M059J (cell line): Measurements from ENCODE around the gene VPS18. TPM values are rescaled to one million over a fixed set of nuclear protein-coding genes. Genes with fewer than 3 reads are reported as not detected.

ENCODE experiments used
- DNase-seq: peaks from one replicate; pipeline ENCODE4 v3.0.0-alpha.2; 2012; ENCODE audit warnings: low read depth
- total RNA-seq: library from RNA; depleted of rRNA; stranded (reverse); fragments of >200 nt; shearing (Covaris generic); gene quantifications from 2 replicates; pipeline ENCODE4 v1.2.3, GENCODE V29; 2014

The VPS18 gene
- total RNA-seq, 1 experiment from 2014 or later, result 29.9 TPM

DNA sequence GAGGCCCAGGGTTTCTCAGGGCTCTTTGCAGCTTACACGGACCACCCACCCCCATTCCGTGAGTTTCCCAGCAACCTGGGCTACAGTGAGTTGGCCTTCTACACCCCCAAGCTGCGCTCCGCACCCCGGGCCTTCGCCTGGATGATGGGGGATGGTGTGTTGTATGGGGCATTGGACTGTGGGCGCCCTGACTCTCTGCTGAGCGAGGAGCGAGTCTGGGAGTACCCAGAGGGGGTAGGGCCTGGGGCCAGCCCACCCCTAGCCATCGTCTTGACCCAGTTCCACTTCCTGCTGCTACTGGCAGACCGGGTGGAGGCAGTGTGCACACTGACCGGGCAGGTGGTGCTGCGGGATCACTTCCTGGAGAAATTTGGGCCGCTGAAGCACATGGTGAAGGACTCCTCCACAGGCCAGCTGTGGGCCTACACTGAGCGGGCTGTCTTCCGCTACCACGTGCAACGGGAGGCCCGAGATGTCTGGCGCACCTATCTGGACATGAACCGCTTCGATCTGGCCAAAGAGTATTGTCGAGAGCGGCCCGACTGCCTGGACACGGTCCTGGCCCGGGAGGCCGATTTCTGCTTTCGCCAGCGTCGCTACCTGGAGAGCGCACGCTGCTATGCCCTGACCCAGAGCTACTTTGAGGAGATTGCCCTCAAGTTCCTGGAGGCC is 5.4 kb downstream of the VPS18 start:
- DNase-seq, result no peak

DNA sequence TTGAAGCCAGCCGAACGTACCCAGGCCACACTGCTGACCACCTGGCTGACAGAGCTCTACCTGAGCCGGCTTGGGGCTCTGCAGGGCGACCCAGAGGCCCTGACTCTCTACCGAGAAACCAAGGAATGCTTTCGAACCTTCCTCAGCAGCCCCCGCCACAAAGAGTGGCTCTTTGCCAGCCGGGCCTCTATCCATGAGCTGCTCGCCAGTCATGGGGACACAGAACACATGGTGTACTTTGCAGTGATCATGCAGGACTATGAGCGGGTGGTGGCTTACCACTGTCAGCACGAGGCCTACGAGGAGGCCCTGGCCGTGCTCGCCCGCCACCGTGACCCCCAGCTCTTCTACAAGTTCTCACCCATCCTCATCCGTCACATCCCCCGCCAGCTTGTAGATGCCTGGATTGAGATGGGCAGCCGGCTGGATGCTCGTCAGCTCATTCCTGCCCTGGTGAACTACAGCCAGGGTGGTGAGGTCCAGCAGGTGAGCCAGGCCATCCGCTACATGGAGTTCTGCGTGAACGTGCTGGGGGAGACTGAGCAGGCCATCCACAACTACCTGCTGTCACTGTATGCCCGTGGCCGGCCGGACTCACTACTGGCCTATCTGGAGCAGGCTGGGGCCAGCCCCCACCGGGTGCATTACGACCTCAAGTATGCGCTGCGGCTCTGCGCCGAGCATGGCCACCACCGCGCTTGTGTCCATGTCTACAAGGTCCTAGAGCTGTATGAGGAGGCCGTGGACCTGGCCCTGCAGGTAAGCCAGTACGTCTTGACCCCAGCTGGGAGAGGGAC is 6.2 kb downstream of the VPS18 start:
- no peak for DNase-seq

DNA sequence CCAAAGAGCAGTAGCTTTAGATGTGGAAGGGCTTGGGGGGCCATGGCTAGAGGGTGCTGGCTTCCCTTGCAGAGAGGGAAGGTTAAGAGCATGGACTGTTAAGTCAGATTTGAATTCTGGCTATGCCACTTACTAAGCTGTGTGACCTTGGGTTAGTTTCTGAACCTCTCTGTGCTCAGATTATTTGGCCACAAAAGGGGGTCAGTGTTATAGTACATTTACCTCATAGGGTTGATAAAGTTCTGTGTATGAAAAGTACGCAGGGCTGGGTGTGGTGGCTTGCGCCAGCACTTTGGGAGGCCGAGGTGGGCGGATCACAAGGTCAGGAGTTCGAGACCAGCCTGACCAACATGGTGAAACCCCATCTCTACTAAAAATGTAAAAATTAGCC is 6.8 kb downstream of the VPS18 start:
- no peak for DNase-seq

DNA sequence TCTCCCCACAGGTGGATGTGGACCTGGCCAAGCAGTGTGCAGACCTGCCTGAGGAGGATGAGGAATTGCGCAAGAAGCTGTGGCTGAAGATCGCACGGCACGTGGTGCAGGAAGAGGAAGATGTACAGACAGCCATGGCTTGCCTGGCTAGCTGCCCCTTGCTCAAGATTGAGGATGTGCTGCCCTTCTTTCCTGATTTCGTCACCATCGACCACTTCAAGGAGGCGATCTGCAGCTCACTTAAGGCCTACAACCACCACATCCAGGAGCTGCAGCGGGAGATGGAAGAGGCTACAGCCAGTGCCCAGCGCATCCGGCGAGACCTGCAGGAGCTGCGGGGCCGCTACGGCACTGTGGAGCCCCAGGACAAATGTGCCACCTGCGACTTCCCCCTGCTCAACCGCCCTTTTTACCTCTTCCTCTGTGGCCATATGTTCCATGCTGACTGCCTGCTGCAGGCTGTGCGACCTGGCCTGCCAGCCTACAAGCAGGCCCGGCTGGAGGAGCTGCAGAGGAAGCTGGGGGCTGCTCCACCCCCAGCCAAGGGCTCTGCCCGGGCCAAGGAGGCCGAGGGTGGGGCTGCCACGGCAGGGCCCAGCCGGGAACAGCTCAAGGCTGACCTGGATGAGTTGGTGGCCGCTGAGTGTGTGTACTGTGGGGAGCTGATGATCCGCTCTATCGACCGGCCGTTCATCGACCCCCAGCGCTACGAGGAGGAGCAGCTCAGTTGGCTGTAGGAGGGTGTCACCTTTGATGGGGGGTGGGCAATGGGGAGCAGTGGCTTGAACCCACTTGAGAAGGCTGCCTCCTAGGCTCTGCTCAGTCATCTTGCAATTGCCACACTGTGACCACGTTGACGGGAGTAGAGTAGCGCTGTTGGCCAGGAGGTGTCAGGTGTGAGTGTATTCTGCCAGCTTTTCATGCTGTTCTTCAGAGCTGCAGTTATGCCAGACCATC is 8.6 kb downstream of the VPS18 start:
- DNase-seq, result no peak

DNA sequence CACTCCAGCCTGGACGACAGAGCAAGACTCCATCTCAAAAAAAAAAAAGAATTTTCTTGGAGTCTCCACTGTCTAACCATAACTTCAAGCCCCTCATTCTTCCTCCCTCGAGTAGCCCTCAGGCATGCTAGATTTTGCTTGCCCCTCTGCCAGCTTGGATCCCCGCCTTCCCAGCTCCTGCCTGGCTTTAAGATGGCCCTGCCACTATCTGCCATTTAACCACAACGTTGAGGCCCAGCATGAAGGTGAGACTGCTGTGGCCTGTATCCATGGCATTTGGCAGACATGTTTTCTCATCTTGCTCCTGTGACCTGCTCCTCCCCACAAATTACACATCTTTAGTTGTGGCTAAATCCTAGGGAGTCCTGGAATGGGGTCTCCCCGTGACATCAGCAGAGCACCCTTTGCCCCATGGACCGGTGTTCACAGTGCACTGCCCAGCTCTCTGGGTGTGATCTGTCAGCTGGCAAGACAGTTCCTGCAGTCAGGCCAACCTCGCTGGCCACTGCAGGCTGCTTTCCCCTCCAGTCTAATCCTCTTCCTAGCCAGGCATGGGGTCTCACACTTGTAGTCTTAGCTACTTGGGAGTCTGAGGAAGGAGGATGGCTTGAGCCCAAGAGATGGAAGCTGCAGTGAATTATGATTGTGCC is 10.4 kb downstream of the VPS18 start:
- DNase-seq, result no peak

DNA sequence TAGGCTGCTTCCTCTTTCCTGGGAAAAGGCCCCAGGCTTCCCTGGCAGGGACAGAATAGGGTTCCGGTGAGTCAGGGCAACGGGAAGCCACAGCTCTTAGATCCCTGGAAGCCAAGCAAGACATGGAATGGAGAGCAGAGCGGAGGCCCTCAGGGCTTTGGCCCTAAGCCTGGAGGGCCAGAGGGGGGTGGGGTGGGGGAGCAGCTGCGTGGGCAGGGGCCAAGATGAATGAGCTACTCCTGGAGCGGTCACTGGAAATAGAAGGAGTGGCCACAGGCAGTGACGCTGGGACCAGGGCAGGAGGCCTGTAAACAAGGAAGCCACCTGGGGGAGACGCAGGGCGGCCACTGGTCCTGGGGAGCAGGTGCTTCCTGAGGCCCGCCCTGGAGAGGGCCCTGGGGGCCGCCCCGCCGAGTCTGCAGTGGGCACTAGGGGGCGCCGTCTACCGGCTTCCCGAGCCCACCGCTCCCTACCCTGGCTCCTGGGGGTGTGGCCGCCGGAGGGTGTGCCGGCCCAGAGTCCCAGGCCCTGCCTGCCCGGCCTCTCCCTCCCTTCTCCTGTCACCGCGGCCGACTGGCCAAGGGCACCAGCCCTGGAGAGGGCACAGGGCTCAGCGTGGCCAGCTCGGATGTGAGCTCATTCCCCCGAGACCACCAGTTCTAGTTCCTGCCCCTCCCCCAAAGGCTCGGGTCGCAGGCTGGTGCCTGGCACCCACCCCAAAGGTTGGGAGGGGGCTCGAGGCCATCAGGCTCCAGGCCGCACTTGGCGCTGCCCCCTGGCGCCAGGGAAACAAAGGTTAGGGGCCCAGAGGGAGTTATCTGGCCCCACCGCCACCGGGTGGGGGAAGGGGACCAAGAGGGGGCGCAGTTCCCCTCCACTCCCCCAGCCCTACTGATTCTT is 12.1 kb downstream of the VPS18 start:
- peak; percentile 97 for DNase-seq

DNA sequence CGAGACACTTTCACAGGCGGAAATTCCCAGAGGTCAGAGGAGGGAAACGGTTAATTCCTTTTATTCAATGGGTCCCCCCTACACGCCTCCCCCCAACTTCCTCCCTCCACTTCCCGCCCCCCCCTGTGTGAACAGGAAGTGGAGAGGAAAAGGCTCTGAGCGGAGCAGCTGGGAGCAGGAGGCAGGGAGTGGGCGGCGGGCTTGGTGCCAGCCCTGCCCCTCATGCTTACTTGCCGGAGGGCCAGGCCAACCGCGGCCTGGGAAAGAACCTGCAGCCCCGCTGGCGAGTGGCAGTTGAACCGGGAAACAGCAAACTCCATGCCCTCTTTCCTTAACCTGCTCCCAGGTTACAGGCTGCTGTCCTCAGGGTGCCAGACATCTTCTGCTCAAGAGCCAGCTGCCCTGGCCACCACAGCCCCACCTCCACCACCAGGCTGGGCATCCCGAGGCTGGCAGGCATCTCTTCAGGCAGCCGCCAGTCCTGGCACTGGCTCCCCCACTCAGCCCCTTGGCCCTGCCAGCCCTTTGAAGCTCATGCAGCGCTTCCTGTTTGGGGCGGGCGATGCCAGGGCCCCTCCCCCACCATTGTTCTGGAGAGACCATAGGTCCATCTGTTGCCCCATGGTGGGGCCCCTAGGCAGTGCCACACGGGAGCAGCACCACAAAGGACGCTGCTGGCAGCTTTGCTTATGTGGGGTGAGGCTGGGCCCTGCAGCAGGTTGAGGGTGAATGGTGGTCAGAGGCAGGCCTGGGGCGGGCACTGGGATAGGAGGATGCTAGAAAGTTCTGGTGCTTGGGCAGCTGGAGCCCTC is 12.9 kb downstream of the VPS18 start:
- no peak for DNase-seq

DNA sequence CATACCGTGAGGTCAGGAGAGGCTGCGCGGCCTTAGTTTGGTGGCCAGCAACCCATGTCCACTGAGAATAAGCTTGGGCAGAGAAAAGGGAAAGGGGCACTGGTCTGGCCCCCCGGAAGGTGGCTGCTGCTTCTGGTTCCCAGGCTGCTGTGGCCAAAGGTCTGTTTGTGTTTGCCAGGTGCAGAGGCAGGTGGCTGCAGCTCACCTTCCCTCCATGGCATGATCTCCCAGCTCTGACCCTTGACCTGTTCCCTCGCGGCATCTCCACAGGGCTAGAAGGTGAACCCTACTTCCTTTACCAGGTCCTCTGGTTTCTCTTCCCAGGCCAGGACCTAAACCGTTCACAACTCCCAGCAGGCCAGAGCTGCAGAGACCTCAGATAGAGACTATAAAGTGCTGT is 13.8 kb downstream of the VPS18 start:
- no peak for DNase-seq

DNA sequence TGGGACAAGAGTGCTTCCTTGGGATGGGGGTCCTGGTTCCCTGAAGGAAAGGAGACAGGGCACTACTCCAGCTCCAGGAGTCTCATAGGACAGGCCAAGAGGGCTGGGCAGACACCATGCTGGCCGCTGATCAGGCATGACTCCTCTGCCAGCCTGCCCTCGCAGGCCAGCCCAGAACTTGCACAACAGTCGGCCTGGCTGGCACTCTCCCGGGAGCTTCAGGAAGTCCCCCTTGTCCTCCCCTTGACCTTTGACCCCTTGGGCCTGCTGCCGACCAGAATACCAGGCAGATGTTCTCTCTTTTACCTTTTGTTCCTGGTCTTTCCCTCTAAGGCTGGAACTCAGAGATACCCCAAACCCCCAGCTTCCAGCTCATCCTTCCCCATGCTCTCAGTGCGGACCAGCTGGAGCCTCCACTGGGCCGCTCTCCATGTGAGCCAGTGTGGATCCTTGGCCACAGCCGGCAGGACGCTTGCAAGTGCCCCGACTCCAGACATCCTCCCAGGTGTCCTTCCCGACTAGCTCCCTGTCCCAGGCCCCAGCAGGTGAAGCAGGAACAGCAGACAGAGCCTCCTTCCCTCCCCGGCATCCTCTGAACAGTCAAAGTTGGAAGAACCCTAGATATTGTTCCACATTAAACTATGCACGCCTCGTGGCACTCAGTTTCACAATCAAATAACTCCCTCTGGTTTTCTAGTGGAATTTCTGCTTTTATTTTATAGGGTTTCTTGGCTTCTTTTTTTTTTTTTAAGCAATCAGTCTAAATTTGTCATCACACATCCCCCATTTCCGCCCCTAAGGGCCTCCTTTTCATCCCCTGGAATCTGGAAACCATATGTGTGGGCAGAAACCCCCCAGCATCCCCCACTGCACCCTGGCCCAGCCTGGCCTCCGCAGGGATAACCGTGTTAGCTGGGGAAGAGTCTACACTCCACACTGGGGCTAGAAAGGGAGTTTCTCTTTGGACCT is 15.7 kb downstream of the VPS18 start:
- no peak for DNase-seq

DNA sequence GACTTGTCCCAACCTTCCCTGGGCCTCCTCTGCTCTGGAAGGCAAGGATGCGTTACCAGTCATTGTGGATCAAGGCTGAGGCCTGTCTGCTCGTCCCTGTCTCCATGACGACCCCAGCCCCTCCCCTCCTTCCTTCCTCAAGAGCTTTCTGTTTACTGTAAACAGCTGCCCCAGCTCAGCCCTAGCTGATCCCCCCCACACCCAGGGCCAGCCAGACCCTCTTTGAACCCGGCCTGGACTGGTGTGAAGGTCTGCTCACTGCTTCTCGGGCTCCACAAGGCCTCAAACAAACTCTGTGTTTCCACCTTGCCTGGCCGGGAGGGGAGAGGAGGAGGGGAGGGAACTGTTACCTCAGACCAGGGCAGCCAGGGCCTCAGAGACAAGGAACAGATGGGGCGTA is 16.9 kb downstream of the VPS18 start:
- no peak for DNase-seq

DNA sequence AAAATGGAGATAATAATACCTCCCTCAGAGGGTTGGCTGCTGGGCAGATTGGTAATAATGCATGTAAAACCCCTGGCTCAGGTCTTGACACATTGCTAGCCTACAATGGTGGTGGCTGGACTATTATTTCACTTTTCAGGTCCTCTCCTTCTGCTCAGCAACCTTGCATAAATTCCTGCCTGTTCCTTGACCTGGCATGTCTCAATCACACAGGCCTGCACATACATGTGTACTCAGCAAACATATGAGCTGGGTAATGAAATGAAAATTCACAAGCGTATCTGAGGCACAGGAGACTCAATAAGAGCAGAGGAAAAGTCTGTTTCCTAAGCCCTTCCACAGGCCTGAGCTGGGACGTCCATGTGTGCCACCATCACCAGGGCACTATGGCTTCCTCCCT is 17.4 kb downstream of the VPS18 start:
- DNase-seq, result no peak

DNA sequence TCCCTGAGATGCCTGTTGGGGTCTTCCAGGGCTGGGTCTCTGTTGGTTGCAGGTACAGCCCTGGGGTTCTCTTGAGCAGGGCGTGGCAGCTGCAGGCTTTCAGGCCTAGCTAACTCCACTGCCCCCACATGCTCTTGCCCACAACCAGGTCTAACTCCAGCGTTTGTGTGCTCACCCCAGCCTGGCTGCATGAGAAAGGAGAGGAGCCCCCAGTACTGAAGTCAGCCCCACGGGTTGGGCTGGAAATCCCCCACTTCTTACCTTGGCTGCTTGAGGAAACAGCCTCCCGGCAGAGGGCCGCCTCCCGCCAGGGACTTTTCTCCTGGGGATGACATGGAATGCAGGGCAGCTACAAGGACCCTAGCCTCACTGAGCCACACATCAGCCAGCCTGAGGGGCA is 18.2 kb downstream of the VPS18 start:
- no peak for DNase-seq

DNA sequence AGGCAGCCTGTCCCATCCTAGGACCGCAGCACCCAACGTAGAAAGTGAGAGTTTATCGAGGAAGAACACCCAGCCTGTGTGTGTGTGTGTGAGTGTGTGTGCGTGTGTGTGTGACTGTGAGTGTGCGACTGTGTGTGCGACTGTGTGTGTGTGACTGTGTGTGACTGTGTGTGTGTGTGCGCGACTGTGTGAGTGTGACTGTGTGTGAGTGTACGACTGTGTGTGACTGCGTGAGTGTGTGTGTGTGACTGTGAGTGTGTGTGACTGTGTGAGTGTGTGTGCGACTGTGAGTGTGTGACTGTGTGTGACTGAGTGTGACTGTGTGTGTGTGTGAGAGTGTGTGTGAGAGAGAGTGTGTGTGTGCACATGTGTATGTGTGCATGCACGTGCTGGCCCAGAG is 19.8 kb downstream of the VPS18 start:
- no peak for DNase-seq

DNA sequence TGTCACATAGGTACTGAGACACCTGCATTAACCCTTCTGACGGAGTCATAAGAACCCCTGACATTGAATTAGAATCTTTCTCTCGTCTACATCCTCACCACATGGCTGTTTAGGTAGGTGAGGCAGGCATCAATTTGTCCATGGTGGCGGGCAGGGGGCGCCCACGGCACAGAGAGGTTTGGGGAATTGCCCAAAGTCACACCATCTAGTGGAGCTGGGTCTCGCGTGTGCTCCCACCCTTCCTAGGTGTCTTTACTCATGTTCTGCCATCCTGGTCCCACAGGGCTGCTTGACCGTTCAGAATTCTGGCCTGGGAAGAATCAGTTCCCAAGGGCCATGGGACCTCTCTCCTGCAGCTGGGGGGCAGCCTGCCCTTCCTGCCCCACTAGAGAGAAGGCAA is 20.2 kb downstream of the VPS18 start:
- DNase-seq, result no peak

DNA sequence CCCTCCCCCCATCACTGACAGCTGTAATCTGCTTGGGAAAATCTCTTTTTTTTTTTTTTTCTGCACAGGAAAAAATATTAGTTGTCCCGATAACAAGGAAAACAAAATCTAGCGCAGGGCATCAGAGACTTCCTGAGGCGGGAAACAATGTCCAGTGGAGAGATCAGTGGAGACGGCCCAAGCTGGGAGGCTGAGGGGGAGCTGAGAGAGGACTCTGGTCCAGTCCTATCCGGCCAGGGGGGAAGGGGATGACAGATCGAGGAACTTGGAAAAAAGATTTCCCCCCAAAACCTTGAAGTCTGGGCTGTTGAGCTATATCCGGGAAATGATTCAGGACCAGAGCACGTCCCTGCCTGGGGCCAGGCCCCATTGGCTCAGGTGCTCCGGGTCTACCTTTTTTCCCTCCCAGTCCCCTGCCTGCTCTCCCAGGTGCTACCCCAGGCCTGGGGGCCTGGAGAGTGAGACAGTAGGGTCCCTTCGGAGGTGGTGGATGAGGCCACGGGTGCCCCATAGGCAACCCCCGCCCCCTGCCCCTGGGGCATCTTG is 20.9 kb downstream of the VPS18 start:
- DNase-seq, result no peak

DNA sequence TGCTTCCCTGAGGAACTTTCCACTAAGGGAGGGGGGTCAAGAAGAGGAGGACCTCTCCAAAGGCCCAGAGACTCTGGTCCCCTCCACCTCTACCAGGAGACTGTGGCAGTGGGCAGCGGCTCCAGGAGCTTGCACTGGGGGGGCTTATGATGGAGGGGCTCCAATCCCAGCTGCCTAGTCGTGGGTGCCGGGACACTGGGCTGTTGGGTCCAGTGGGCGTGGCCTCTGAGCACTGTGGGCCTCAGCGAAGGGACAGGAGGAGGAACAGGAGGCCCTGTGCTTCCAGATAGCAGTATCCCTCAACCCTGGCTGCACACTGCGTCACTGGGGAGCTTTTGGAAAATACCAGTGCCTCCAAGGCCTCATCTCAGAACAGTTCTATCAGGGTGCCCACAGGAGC is 21.4 kb downstream of the VPS18 start:
- DNase-seq, result no peak

DNA sequence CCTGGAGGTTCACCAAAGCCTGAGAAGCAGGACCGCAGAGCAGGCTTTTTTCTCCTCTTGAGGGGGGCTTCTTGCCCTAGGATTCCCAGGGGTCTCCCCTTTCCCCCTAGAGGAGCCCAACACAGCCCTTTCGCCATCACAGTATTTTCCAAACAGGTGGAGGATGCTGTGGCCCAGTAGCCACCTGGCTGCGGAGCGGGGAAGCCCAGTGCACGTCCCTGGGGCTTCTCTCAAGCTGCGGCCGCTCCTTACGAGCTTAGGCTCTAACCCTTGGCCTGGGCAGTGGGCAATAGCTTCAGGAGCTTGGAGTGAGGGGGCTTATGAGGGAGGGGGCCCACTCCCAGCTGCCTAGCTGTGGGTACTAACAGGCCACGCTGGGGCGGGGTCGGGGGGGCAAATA is 23.3 kb downstream of the VPS18 start:
- no peak for DNase-seq

DNA sequence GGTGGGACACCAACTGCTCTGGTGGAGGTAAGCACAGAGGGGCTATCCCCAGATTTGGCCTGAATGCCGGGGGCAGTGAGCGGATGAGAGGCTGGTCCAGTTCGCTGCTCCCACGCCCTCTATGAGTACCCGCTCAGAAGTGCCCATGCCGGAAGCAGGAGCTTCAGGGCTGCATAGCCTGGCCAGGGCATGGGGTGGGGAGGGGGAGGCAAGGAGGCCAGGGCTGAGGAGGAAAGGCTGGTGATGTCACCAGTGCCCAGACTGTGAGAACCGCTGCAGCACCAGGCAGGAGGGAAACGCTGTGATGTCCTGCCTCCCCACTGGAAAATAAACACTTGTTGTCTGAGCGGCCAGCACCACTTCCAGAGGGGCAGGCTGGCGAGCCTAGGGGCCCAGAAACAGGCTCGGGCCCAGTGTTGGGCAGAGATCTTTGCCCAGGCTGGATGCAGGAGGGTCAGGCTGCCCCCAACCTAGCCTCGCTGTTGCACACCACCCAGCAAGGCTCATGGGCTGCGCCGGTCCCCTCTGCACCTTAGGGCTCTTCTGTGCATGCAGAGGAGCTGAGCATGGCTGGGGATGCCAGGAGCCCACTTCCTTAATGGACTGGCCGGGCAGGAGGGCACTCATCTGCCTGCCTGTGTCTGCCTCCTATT is 24.0 kb downstream of the VPS18 start:
- no peak for DNase-seq
